Prostate gland (tissue), 2 donors: ENCODE results near the gene DOCK2.

Experiments used
- POLR2AphosphoS5 ChIP-seq: sonication (generic); formaldehyde crosslinking; IDR thresholded peaks from one replicate; pipeline ENCODE4 v1.6.1; 2017; ENCODE audit warnings: antibody characterized with exemption
- TF ChIP-seq, protein P1 (sequence below), 4 experiments: fragments of 200-600 bp in 2 of 4; fragments of 450-650 bp in 2 of 4; sonication (generic) in 2 of 4; IDR thresholded peaks; 1 replicate in 3 of 4; 2 replicates in 1 of 4; pipeline ENCODE4 v1.5.1; 2016 to 2019; ENCODE audit warnings: antibody characterized with exemption in 4 of 4, mild to moderate bottlenecking in 2 of 4, moderate library complexity in 2 of 4

DNA sequence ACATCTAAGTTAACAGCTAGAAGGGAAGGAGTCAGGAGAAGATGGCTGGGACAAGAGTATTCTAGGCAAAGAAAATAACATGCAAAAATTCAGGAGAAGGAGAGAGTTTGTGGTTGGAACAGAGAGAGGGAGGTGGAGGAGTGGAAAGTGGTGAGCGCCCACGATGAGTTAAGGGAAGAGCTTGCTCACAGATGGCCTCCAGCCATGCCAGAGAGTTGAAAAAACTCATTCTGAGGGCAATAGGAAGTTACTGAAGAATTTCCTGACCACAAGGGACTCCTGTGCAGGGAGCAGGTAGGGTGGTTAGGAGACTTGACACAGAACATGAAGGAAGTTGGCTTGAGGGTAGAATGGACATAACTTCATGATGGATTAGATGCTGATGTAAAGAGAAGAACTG, 159.7 kb downstream of the DOCK2 start:
- TF ChIP-seq, protein P1, sequence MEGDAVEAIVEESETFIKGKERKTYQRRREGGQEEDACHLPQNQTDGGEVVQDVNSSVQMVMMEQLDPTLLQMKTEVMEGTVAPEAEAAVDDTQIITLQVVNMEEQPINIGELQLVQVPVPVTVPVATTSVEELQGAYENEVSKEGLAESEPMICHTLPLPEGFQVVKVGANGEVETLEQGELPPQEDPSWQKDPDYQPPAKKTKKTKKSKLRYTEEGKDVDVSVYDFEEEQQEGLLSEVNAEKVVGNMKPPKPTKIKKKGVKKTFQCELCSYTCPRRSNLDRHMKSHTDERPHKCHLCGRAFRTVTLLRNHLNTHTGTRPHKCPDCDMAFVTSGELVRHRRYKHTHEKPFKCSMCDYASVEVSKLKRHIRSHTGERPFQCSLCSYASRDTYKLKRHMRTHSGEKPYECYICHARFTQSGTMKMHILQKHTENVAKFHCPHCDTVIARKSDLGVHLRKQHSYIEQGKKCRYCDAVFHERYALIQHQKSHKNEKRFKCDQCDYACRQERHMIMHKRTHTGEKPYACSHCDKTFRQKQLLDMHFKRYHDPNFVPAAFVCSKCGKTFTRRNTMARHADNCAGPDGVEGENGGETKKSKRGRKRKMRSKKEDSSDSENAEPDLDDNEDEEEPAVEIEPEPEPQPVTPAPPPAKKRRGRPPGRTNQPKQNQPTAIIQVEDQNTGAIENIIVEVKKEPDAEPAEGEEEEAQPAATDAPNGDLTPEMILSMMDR (IDR thresholded peaks at IDR 0.05) = no peak
- TF ChIP-seq POLR2AphosphoS5 = no peak
